Measurements from ENCODE around the gene DPP10.

DNA sequence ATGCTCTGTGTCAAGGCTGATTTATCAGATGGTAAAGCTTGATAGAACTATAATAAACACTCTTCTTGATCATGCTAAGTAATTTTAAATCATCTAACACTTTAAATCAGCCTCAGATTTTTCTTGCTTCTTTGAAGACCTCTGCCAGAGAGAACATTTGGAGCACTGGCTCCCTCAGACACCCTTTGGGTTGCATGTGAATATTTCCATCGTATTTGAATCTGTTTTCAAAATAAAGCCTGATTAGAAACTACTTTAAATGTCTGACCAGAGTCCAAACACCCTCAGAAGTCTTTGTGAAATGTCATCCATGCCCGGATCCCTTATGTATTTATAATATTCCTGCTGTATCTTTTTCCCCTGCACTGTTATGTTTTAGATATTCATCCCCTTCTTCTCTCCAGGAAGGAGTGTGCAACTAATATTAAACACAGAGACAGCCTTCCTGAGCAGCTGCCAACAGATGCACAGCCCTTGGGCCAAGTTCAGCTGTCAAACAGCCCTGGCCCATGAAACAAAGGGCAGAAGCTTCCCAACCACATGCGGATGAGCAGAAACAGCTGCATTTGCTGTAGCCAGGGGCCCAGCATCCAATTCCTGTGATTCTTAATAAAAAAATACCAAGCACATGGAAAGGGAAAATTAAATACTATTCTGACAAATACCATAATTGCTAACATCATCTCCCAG lies 46.5 kb downstream of the DPP10 start:
- TF ChIP-seq, protein P1, sequence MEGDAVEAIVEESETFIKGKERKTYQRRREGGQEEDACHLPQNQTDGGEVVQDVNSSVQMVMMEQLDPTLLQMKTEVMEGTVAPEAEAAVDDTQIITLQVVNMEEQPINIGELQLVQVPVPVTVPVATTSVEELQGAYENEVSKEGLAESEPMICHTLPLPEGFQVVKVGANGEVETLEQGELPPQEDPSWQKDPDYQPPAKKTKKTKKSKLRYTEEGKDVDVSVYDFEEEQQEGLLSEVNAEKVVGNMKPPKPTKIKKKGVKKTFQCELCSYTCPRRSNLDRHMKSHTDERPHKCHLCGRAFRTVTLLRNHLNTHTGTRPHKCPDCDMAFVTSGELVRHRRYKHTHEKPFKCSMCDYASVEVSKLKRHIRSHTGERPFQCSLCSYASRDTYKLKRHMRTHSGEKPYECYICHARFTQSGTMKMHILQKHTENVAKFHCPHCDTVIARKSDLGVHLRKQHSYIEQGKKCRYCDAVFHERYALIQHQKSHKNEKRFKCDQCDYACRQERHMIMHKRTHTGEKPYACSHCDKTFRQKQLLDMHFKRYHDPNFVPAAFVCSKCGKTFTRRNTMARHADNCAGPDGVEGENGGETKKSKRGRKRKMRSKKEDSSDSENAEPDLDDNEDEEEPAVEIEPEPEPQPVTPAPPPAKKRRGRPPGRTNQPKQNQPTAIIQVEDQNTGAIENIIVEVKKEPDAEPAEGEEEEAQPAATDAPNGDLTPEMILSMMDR (IDR thresholded peaks at IDR 0.05), result no peak
- TF ChIP-seq POLR2A (IDR thresholded peaks at IDR 0.05), result no peak
- TF ChIP-seq POLR2AphosphoS5 (IDR thresholded peaks at IDR 0.05), result no peak
- no peak for TF ChIP-seq EP300 (IDR thresholded peaks at IDR 0.05)
